NCI-H748 (cell line): ENCODE data around the gene NMT1.
"Not testable (repeated sequence)": the region's sequence is repeated elsewhere in the genome, so short reads cannot be mapped to it uniquely, and the experiment has no call there.

Source experiments
- DNase-seq: peaks from one replicate; lab custom pipeline; 2025; ENCODE audit not compliant: unreplicated experiment; lab: John Stamatoyannopoulos, UW

Gene NMT1

DNA sequence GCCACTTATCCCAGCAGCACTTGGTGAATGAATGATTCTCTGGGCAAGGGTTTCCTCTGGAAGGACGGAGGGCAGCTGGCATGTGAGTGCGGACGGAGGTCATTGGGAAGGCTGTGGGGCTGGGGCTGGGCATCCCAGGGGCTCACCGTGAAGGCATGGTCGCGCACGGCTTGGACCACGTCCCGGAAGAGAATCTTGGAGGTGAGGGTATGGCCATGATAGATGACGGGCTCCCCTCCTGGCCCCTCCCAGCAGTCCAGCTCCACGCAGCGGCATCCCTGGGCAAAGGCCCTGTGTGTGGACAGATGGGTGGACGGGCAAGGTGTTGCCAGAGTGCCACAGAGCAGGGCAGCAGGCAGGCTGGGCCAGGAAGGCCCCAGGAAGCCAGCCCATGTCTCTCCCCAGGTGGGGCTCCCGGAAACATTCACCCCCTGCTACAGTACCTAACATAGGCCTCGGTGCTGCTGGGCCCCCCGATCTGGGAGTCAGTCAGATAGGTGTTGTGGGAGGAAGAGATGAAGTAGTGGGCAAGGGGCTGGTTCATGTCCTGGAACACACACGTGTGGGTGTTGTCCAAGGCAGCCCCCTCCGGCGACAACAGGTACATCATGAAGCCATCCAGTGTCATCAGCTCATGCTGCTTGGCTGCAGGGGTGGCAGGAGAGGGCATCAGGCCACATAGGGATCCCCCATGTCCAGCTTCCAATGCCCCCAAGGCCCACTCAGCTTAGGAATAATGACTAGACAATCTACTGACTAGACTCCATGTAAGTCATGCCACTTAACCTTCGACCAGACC is 56.9 kb downstream of the NMT1 start:
- DNase-seq = no peak

DNA sequence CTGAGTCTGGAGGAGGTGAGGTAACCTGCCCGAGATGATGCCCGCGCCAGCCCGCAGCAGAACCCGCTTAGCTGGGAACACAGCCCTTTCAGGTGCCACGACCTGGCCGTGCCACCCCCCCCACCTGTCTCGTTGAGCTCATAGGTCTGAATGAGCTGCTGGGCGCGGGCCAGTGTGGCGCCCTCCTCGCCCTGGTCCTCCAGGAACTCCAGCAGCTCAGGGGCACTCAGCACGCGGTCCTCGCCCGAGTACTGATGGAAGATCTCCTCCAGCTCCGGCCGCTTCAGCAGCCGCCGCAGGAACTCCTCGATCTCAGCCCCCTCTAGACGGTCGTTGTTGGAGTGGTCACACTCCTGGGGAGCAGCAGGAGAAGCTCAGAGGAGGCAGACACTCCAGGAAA is 57.6 kb downstream of the NMT1 start:
- DNase-seq = no peak

- no peak for DNase-seq
These were observed 58.8 kb downstream of the NMT1 start for GRCh38 chr17:45119964-45120363.

- no peak for DNase-seq
These were observed 59.4 kb downstream of the NMT1 start for GRCh38 chr17:45120558-45120957.

- DNase-seq = no peak
These were observed 59.9 kb downstream of the NMT1 start for GRCh38 chr17:45121055-45121454.

DNA sequence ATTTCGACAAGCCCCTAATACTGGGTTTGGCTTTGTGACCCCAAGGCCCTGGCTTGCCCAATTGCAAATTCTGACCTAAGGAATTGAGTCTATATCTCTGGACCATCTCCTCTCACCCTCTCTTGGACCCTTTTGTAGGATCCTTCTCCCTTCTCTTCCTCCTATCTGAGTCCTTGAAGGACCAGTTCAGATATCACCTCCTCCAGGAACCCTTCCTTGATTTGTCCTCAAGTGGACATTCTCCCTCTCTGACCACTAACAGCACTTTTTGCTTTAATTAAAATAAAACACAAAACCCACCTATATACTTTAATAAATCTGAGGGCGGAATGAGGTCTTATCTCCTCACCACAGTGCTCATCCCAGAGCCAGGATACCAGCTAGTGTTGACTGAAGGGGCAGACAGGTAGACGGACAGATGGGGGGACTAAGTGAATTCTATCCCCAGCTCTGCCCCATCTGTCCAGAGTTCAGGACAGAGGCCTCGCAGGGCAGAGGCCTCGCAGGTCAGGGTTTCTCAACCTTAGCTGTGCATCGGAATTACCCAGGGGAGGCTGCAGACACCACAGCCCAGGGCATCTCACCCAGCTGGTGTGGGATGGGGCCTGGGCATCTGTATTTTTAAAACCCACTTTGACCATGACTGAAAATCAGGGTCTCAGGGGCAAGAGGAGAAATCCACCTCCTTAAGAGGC is 62.1 kb downstream of the NMT1 start:
- no peak for DNase-seq

DNA sequence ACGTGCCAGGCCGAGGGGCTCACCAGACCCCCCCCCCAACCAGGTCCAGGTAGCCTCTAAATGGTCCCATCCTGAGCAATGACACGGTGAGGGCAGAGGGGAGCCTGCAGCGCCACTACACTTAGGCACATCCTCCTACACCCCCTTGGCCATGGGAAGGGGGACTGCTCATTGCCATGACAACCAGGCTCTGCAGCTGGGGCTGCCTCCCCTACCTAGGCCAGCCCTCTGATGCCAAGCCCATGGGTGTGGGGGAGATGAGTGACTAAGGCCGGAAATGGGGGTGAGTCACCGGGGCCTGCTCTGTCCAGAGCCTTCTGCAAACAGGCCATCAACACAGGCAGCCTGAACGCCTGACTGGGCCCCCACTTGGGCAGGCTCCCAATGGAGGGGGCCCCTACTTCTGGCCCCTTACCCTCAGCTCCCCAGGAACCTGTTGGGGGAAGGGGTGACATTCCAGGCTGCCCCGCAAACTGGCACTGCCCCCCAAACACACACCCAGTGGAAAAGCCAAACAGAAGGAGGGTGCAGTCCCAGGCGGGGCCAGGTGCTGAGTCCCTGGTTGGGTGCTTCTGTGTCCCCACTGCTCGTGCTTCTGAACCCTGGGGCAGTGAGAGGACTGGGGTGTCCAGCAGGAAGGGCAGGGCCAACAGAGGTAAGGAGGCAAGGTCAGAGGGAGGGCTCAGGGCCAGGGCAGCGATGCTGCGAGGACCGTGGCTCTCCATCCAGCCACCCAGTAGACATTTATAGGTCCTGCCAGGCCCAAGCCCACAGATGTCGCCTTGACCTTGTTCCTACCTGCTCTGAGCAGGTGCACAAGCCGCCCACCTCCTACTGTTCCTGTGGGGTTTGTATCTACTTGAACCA is 63.0 kb downstream of the NMT1 start:
- DNase-seq = no peak

DNA sequence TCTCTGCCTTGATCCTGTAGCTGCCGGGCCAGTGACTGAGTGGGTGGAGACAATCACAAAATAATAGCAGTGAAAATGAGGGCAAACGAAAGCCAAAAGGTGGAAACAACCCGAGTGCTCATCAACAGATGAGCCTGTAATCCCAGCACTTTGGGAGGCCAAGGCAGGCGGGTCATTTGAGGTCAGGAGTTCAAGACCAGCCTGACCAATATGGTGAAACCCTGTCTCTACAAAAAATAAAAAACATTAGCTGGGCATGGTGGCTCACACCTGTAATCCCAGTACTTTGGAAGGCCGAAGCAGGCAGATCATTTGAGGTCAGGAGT is 63.6 kb downstream of the NMT1 start:
- not testable (repeated sequence) for DNase-seq

GRCh38 chr17:45125509-45125908 is 64.4 kb downstream of the NMT1 start:
- no peak for DNase-seq

- DNase-seq = no peak
These were observed 66.1 kb downstream of the NMT1 start for GRCh38 chr17:45127207-45127547.

GRCh38 chr17:45127548-45128300 is 66.6 kb downstream of the NMT1 start:
- DNase-seq = no peak

DNA sequence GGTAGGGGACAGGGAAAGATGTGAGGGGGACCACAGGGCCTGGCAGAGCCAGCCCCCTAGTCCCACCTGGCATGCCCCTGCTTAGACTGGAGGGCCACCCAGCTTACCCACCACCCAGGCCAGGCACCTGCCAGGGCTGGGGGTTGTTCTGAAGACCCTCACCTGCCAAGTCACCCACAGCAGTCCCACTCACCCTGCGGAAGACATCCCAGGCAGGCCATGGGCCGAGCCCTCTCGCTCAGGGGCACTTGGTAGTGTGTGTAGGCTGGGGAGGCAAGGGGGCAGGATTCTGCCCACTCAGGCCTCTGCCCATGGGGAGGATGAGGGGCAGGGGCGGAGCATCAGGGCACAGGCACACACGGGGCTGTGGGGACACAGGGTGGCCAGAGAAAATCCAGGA is 67.2 kb downstream of the NMT1 start:
- DNase-seq = no peak

- no peak for DNase-seq
These were observed 67.9 kb downstream of the NMT1 start for GRCh38 chr17:45128989-45129388.

- no peak for DNase-seq
These were observed 68.4 kb downstream of the NMT1 start for GRCh38 chr17:45129426-45129939.

- DNase-seq = no peak
These were observed 69.0 kb downstream of the NMT1 start for GRCh38 chr17:45129940-45130680.

DNA sequence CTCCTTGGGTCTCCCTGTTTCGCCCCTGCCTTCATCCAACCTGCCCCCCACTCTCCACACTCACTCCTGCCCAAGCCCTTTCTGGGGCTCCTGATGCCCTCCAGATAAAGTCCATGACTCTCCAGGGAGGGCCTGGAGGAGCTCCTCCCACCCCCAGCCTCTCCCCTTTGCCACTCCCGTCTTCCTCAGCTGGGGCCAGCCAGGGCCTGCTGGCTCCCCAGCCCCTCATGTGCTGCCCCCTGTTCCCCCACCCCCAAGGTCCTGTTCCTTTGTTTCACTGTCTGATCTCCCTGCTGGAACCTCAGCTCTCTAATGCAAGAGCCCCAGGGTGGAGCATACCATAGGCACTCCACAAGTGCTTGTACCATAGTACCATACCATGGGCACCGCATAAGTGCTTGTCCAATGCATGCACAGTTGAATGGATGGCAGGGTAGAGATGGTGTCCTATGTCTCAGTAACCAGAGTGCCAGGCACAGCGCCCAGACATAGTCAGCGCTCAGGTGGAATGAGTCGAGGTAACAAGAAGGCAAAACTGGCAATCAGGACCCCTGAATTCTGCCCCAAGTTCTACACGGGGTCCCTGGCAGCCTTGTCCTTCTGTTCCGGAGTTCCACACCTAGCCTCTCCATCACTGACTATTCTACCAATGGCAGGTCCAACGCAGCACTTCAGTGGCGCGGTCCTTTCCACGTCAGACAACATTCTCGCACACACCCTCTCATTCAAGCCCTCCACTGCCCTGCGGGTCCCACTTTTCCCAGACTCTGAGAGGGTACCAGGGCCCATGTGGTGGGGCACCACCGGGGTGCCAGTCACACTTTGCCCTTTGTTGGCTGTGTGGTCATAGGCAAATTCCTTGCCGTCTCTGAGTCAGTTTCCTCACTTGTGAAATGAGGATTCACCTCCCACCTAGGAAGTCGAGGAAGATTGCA is 69.8 kb downstream of the NMT1 start:
- DNase-seq = no peak

DNA sequence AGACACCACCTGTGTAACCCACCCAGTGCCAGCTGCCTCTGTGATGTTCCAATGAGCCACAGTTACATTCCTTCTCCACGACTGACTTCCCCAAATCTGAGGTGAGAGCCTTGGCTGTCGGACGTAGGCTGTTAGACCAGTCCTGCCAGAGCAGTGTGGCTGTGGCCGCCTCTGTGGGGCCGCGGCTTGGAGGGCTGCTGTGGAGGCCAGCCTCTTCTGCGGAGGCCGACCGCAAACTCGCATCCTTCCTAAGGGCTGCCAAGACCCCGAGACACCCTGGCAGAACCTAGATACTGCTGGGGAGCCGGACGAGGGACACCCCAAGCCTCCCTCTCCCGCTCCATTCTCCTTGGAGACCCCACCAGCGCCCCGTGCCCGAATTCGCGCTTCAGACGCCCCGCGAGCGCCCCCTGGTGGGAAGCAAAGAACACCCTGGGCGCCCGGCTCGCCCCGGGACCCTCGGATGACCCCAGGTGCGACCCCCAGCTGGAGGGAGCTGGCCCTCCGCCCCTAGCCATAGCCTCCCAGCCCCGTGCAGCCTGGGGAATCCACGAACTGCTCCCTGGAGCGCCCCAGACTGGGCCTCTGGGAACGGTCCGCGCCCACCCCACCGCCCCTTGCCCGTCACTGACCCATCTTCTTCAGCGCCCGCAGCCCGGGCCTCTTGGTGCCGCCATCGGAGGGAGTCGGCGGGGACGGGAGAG is 70.7 kb downstream of the NMT1 start:
- peak; percentile 75 for DNase-seq

GRCh38 chr17:45132320-45132571 is 71.1 kb downstream of the NMT1 start, which contains the start of gene PLCD3:
PLCD3 (minus strand) TSS chr17:45132515; CDS start chr17:45132410, 105 bp downstream.
- no peak for DNase-seq
